ENCODE data around the gene ATP2B2. TPM values are rescaled to one million over a fixed set of nuclear protein-coding genes. Genes with fewer than 3 reads are reported as not detected.

ATP2B2 gene
- total and polyA plus RNA-seq, 9 of the 15 experiments (the other 6 are each of a cell fraction or from before 2014, with no cell fraction given), result 0.06 TPM; not detected in 8

DNA sequence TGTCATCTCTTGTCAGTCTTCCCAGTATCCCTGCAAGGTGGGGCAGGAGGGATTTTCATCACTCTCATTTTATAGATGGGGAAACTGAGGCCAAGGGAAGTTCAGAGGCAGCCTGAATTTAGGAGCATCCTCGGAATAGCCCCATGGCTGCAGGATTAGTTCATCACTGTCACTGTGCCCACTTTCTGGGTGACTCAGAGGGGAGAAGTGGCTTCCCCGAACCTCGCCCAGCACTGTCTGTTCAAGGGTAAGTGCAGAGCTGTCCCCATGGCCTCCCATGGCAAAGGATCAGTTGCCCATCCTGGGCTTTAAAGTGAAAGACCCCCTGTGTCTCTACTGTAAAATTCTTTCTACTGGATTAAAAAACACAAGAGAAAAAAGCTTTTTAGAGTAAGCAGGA is 124.5 kb downstream of the ATP2B2 start:
- H3K27ac ChIP-seq (ENCODE audit: extremely low read depth, low read depth, low read length), result no peak overlapping the region
- no peak overlapping the region for H3K4me3 ChIP-seq
- ATAC-seq (no peak), FAIRE-seq (no peak), DNase-seq (ENCODE audit: extremely low read depth in 1 of 4, low spot score in 3 of 4) (no peak)
- no TSS peak for BruUV-seq (replicated peaks)
- peaks cover 7% of the 10 kb centered on the region for H4K20me1 ChIP-seq (replicated peaks; ENCODE audit: control insufficient read depth, insufficient read depth, low read length)
- H3K36me3 ChIP-seq (ENCODE audit: control insufficient read depth, insufficient read depth, low read length), result no peaks in the 10 kb centered on the region
- peaks cover 0 to 5% of the 10 kb centered on the region in 2 experiments; a peak in 1 of 5 replicates for H3K4me1 ChIP-seq (replicated peaks in 1 of 2; ENCODE audit: control insufficient read depth in 2 of 2, insufficient read depth in 2 of 2, low read length in 2 of 2)
- no peaks in the 10 kb centered on the region for H3K9me3 ChIP-seq (replicated peaks; ENCODE audit: control insufficient read depth, insufficient read depth, low read depth, low read length)
- H3K4me2 ChIP-seq (ENCODE audit: insufficient read depth, low read length), result no peak overlapping the region
- TF ChIP-seq MEF2D (tag; conservative IDR thresholded peaks at IDR 0.05; ENCODE audit: low read depth), result no peak
- TF ChIP-seq NCOA4 (IDR thresholded peaks at IDR 0.05; ENCODE audit: partially characterized antibody), result no peak
- TF ChIP-seq ZNF232 (CRISPR knock-in tag; IDR thresholded peaks at IDR 0.05), result no peak
- no peak for TF ChIP-seq ZNF197 (CRISPR knock-in tag; IDR thresholded peaks at IDR 0.05; ENCODE audit: low read depth)
- no peak for TF ChIP-seq CEBPB (tag; IDR thresholded peaks at IDR 0.05)
- TF ChIP-seq BCL6 (CRISPR knock-in tag; IDR thresholded peaks at IDR 0.05), result no peak
- TF ChIP-seq SRSF3 (IDR thresholded peaks at IDR 0.05; ENCODE audit: insufficient read depth, low read length), result no peak
- TF ChIP-seq ZNF584 (CRISPR knock-in tag; IDR thresholded peaks at IDR 0.05; ENCODE audit: low read depth), result no peak
- TF ChIP-seq HNRNPLL (IDR thresholded peaks at IDR 0.05; ENCODE audit: low read depth, low read length, poor library complexity, severe bottlenecking), result no peak
- H3K79me2 ChIP-seq (ENCODE audit: control insufficient read depth, insufficient read depth, low read length), result no peaks in the 10 kb centered on the region
- CTCF ChIA-PET (ENCODE audit: low intra/inter-chr PET ratio), result no interaction called here
- no peaks in the 10 kb centered on the region for H3K9me1 ChIP-seq (ENCODE audit: control insufficient read depth, insufficient read depth, low read length)
- peaks cover 37 to 63% of the 10 kb centered on the region in 2 experiments for H3K27me3 ChIP-seq (ENCODE audit: control insufficient read depth in 2 of 2, insufficient read depth in 2 of 2, low read length in 2 of 2)
- POLR2A ChIA-PET, result interaction anchor here (0.9 to 1.7 kb wide), 3 partner anchors 10 to 41 kb away, joined by 3 to 9 read pairs (median 3); no protein-coding TSS in a partner anchor
- in situ Hi-C loops (cut with MboI), result no loop called here
- WGBS (ENCODE audit: insufficient coverage, low coverage, missing lambda C conversion rate), result 2% methylated on average over 3 of the region's 3 CpGs
- intact Hi-C loops (cut with micrococcal nuclease), result no loop called here
- no peak overlapping the region for H3K9ac ChIP-seq (ENCODE audit: insufficient read depth in 1 of 2, low read depth in 2 of 2, low read length in 2 of 2)
- H2AFZ ChIP-seq (ENCODE audit: low read depth, low read length), result no peak overlapping the region
